Neural crest cell (in vitro differentiated cells): ENCODE data around the gene KIAA0825. TPM values are rescaled to one million over a fixed set of nuclear protein-coding genes. Genes with fewer than 3 reads are reported as not detected.

Experiments
- DNase-seq: peaks from one replicate; pipeline ENCODE4 v3.0.0; 2021; ENCODE audit warnings: low read depth, mixed read lengths, low spot score
- H3K27ac Mint-ChIP-seq: one replicate; pipeline ENCODE4 v1.8.0; 2021; ENCODE audit warnings: mild to moderate bottlenecking, mixed read lengths; ENCODE audit not compliant: unreplicated experiment
- H3K27me3 Mint-ChIP-seq: 2 replicates; pipeline ENCODE4 v1.8.0; 2021; ENCODE audit warnings: low read depth, mild to moderate bottlenecking, mixed read lengths
- H3K36me3 Mint-ChIP-seq: 2 replicates; pipeline ENCODE4 v1.8.0; 2021; ENCODE audit warnings: low read depth, mild to moderate bottlenecking, mixed read lengths
- H3K4me1 Mint-ChIP-seq: 2 replicates; pipeline ENCODE4 v1.8.0; 2021; ENCODE audit warnings: mixed read lengths
- H3K4me3 Mint-ChIP-seq: one replicate; pipeline ENCODE4 v1.8.0; 2021; ENCODE audit warnings: mild to moderate bottlenecking, mixed read lengths
- H3K9me3 Mint-ChIP-seq: 2 replicates; pipeline ENCODE4 v1.8.0; 2021; ENCODE audit warnings: mixed read lengths
- total RNA-seq: library from RNA; stranded (reverse); gene quantifications from 2 replicates; pipeline ENCODE4 v1.2.1, GENCODE V29; 2021
- TF ChIP-seq, protein P1 (sequence below): fragments of 200-600 bp; sonication (generic); conservative IDR thresholded peaks from 2 replicates; pipeline ENCODE4 v1.5.0; 2021; ENCODE audit warnings: antibody characterized with exemption, mild to moderate bottlenecking

Gene KIAA0825
- total RNA-seq, 1 donor from 2014 or later: 3.5 TPM

DNA sequence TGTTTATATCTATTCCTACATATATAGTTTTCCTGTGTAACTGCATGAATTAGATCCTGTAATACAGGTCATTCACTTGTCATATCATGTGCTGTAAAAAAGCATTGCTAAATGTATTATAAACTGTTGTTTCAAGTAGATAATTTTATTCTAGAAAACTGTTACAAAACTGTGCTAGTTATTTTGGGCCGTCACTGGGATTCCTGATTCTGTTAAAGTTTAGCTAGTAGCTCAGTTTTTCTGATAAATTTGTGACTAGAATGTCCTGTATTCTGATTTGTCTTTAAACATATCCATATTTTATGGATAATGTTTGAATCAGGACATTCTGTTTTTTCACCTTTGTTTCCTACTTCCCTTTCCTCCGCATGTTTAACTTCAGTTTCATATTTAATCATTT is 5.5 kb upstream of the KIAA0825 start:
- Mint-ChIP-seq H3K36me3 (peaks cover 4% of the 10 kb centered on the region), H3K4me3 (no peak overlapping the region), H3K4me1 (peaks cover 28% of the 10 kb centered on the region), H3K27me3 (no peaks in the 10 kb centered on the region), H3K9me3 (no peaks in the 10 kb centered on the region), H3K27ac (no peak overlapping the region)
- TF ChIP-seq, protein P1, sequence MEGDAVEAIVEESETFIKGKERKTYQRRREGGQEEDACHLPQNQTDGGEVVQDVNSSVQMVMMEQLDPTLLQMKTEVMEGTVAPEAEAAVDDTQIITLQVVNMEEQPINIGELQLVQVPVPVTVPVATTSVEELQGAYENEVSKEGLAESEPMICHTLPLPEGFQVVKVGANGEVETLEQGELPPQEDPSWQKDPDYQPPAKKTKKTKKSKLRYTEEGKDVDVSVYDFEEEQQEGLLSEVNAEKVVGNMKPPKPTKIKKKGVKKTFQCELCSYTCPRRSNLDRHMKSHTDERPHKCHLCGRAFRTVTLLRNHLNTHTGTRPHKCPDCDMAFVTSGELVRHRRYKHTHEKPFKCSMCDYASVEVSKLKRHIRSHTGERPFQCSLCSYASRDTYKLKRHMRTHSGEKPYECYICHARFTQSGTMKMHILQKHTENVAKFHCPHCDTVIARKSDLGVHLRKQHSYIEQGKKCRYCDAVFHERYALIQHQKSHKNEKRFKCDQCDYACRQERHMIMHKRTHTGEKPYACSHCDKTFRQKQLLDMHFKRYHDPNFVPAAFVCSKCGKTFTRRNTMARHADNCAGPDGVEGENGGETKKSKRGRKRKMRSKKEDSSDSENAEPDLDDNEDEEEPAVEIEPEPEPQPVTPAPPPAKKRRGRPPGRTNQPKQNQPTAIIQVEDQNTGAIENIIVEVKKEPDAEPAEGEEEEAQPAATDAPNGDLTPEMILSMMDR: no peak
- DNase-seq: no peak

- Mint-ChIP-seq H3K27ac (no peak overlapping the region), H3K4me1 (peaks cover 28% of the 10 kb centered on the region), H3K27me3 (no peaks in the 10 kb centered on the region), H3K36me3 (no peaks in the 10 kb centered on the region), H3K9me3 (no peaks in the 10 kb centered on the region), H3K4me3 (peak overlapping the region; percentile 47)
- TF ChIP-seq, protein P1: no peak
- no peak for DNase-seq
Observed at GRCh38 chr5:94623011-94623410, 4.6 kb upstream of the KIAA0825 start.

- no peak for DNase-seq
- H3K27me3 Mint-ChIP-seq: no peaks in the 10 kb centered on the region
- no peaks in the 10 kb centered on the region for H3K36me3 Mint-ChIP-seq
- no peaks in the 10 kb centered on the region for H3K9me3 Mint-ChIP-seq
- TF ChIP-seq, protein P1: no peak
- peak overlapping the region; percentile 21 for H3K4me3 Mint-ChIP-seq
- no peak overlapping the region for H3K27ac Mint-ChIP-seq
- H3K4me1 Mint-ChIP-seq: peaks cover 40% of the 10 kb centered on the region
Observed at GRCh38 chr5:94621763-94622162, 3.4 kb upstream of the KIAA0825 start.

GRCh38 chr5:94620256-94620655 is 1.9 kb upstream of the KIAA0825 start:
- H3K36me3 Mint-ChIP-seq: no peaks in the 10 kb centered on the region
- no peak overlapping the region for H3K27ac Mint-ChIP-seq
- H3K27me3 Mint-ChIP-seq: no peaks in the 10 kb centered on the region
- peak overlapping the region; percentile 98 for H3K4me3 Mint-ChIP-seq
- TF ChIP-seq, protein P1: no peak
- DNase-seq: no peak
- no peaks in the 10 kb centered on the region for H3K9me3 Mint-ChIP-seq
- peaks cover 40% of the 10 kb centered on the region for H3K4me1 Mint-ChIP-seq

GRCh38 chr5:94618029-94618492 is 343 bp downstream of the KIAA0825 start:
- H3K4me3 Mint-ChIP-seq: peak overlapping the region; percentile 98
- H3K27ac Mint-ChIP-seq: peak overlapping the region; percentile 93
- no peaks in the 10 kb centered on the region for H3K36me3 Mint-ChIP-seq
- TF ChIP-seq, protein P1: no peak
- peak; percentile 9 for DNase-seq
- H3K4me1 Mint-ChIP-seq: peaks cover 40% of the 10 kb centered on the region
- no peaks in the 10 kb centered on the region for H3K9me3 Mint-ChIP-seq
- H3K27me3 Mint-ChIP-seq: no peaks in the 10 kb centered on the region
